HL-60 (cell line): ENCODE results near the gene RFC2.

Experiments used
- POLR2AphosphoS5 ChIP-seq: IDR thresholded peaks from 2 replicates; pipeline ENCODE4 v1.6.1; 2012; ENCODE audit warnings: low read depth
- REST ChIP-seq: IDR thresholded peaks from 2 replicates; pipeline ENCODE4 v1.6.1; 2012; ENCODE audit warnings: low read depth; ENCODE audit not compliant: insufficient replicate concordance
- SPI1 ChIP-seq: IDR thresholded peaks from 2 replicates; pipeline ENCODE4 v1.6.1; 2012; ENCODE audit warnings: low read depth, mild to moderate bottlenecking, borderline replicate concordance
- TF ChIP-seq, protein P1 (sequence below): IDR thresholded peaks from one replicate; pipeline ENCODE4 v1.5.1; 2011; ENCODE audit warnings: low read length, control low read depth, inconsistent platforms; ENCODE audit not compliant: insufficient read depth

DNA sequence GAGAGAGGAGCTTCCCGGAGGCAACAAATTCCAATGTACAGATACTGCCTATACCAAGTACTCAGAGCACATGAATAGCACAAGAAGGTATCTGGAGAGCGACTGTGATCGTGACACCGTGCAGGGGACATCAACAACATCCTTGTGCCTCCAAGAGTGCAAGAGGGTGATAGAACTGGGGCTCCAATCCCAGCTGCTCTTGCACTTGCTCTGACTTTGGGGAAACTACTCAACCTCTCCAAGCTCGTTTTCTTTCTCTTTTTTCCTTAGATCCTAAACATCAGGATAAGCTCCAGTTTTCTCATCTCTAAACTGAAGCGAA, 12.1 kb downstream of the RFC2 start:
- TF ChIP-seq, protein P1, sequence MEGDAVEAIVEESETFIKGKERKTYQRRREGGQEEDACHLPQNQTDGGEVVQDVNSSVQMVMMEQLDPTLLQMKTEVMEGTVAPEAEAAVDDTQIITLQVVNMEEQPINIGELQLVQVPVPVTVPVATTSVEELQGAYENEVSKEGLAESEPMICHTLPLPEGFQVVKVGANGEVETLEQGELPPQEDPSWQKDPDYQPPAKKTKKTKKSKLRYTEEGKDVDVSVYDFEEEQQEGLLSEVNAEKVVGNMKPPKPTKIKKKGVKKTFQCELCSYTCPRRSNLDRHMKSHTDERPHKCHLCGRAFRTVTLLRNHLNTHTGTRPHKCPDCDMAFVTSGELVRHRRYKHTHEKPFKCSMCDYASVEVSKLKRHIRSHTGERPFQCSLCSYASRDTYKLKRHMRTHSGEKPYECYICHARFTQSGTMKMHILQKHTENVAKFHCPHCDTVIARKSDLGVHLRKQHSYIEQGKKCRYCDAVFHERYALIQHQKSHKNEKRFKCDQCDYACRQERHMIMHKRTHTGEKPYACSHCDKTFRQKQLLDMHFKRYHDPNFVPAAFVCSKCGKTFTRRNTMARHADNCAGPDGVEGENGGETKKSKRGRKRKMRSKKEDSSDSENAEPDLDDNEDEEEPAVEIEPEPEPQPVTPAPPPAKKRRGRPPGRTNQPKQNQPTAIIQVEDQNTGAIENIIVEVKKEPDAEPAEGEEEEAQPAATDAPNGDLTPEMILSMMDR = no peak
- TF ChIP-seq POLR2AphosphoS5 (no peak), REST (no peak), SPI1 (no peak)
